Measurements from ENCODE around the gene SNUPN. TPM values are rescaled to one million over a fixed set of nuclear protein-coding genes. Genes with fewer than 3 reads are reported as not detected.

SNUPN gene
- total and polyA plus RNA-seq, 10 of the 15 experiments (the other 5 are each of a cell fraction or from before 2014, with no cell fraction given), result 19.0 to 50.3 (median 32.5) TPM

DNA sequence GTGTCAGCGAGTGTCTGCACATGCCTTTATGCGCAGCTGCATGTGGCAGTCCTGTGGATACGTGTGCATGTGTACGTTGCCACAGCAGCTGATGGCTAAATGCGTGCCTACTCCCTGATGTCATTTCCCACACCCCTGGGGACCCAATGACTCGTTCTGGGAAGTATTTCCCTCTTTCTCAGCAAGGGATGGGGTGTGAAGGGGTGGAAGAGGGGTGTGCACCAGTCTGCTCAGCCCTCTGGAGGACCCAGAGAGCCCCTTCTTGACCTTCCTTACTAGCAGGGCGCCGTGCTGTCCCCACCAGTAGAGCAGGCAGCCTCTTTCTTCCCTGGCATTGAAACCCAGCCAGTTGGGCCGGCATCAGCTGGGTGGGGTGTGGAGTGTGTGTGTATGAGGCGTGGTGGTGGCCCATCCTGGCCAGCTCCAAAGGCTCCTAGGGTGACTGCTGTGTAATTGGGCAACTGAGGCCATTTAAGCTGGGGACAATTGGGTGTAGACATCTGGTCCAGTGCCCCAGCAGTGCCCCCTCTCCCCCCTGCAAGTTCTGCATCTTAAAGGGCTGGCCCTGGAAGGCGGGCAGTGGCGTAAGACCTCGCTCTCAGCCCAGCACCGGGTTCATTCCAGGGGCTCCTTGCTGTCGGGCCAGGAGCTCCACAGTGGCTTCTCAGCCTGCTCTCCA lies 41.4 kb upstream of the SNUPN start:
- H3K27me3 ChIP-seq (replicated peaks in 1 of 2; ENCODE audit: control insufficient read depth in 2 of 2, insufficient read depth in 2 of 2, low read length in 1 of 2), result no peaks in the 10 kb centered on the region; a peak in 1 of 4 replicates
- no peak overlapping the region for H3K4me2 ChIP-seq (ENCODE audit: control insufficient read depth, insufficient read depth)
- ChIA-PET RAD21 (ENCODE audit: unreplicated experiment) (no interaction called here), POLR2A (no interaction called here), CTCF (no interaction called here), SMC1A (ENCODE audit: uncharacterized antibody, unreplicated experiment) (no interaction called here)
- DNase-seq (ENCODE audit: low read depth, low spot score) (no peak), ATAC-seq (no peak), FAIRE-seq (no peak)
- no peak overlapping the region for H3K4me3 ChIP-seq
- H3K9me3 ChIP-seq (replicated peaks; ENCODE audit: control insufficient read depth, insufficient read depth, low read length), result no peaks in the 10 kb centered on the region
- no peaks in the 10 kb centered on the region for H3K36me3 ChIP-seq (ENCODE audit: control insufficient read depth in 2 of 2, insufficient read depth in 2 of 2, low read length in 1 of 2)
- no peak overlapping the region for H3K9ac ChIP-seq (ENCODE audit: control insufficient read depth, insufficient read depth, low read length)
- intact Hi-C loops (cut with micrococcal nuclease; ENCODE audit: unreplicated experiment), result no loop called here
- H3K4me1 ChIP-seq (ENCODE audit: control insufficient read depth, insufficient read depth, low read length), result no peaks in the 10 kb centered on the region
- 33% methylated on average over 15 of the region's 15 CpGs for WGBS (ENCODE audit: insufficient coverage, insufficient replicate concordance, low lambda C conversion rate, missing lambda C conversion rate)
- no peaks in the 10 kb centered on the region for H4K20me1 ChIP-seq (ENCODE audit: control insufficient read depth, insufficient read depth)
- H2AFZ ChIP-seq (ENCODE audit: control insufficient read depth, low read depth, low read length), result no peak overlapping the region
- no peaks in the 10 kb centered on the region for H3K79me2 ChIP-seq (ENCODE audit: control insufficient read depth, insufficient read depth, low read length)
- no peak overlapping the region for H3K27ac ChIP-seq (ENCODE audit: control insufficient read depth, insufficient read depth)
- BruUV-seq (replicated peaks), result no TSS peak
- in situ Hi-C loops (cut with MboI), result loop anchor here (25.0 kb wide), 1 partner anchor 655 kb away; the partner anchor contains the start of gene PPCDC
- TF ChIP-seq EZH2 (IDR thresholded peaks at IDR 0.05; ENCODE audit: borderline replicate concordance, control insufficient read depth, low read depth, low read length), result no peak
- TF ChIP-seq EGR1 (IDR thresholded peaks at IDR 0.05; ENCODE audit: borderline replicate concordance in 1 of 2, low read depth in 2 of 2, low read length in 2 of 2), result no peak
- TF ChIP-seq, protein P1, sequence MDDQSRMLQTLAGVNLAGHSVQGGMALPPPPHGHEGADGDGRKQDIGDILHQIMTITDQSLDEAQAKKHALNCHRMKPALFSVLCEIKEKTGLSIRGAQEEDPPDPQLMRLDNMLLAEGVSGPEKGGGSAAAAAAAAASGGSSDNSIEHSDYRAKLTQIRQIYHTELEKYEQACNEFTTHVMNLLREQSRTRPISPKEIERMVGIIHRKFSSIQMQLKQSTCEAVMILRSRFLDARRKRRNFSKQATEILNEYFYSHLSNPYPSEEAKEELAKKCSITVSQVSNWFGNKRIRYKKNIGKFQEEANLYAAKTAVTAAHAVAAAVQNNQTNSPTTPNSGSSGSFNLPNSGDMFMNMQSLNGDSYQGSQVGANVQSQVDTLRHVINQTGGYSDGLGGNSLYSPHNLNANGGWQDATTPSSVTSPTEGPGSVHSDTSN (IDR thresholded peaks at IDR 0.05; ENCODE audit: insufficient replicate concordance, low read depth, low read length), result no peak
- TF ChIP-seq NR2C2 (IDR thresholded peaks at IDR 0.05; ENCODE audit: borderline replicate concordance, control insufficient read depth, insufficient read length, low read depth), result no peak
- TF ChIP-seq ZNF622 (IDR thresholded peaks at IDR 0.05), result no peak
- TF ChIP-seq BHLHE40 (IDR thresholded peaks at IDR 0.05; ENCODE audit: borderline replicate concordance in 1 of 2, low read depth in 2 of 2, low read length in 1 of 2), result no peak
- TF ChIP-seq RAD21 (IDR thresholded peaks at IDR 0.05; ENCODE audit: insufficient read depth, low read depth, low read length), result no peak
- no peak for TF ChIP-seq TBL1XR1 (IDR thresholded peaks at IDR 0.05; ENCODE audit: low read depth, low read length)
- TF ChIP-seq ZSCAN29 (IDR thresholded peaks at IDR 0.05), result no peak
- TF ChIP-seq, protein P2, sequence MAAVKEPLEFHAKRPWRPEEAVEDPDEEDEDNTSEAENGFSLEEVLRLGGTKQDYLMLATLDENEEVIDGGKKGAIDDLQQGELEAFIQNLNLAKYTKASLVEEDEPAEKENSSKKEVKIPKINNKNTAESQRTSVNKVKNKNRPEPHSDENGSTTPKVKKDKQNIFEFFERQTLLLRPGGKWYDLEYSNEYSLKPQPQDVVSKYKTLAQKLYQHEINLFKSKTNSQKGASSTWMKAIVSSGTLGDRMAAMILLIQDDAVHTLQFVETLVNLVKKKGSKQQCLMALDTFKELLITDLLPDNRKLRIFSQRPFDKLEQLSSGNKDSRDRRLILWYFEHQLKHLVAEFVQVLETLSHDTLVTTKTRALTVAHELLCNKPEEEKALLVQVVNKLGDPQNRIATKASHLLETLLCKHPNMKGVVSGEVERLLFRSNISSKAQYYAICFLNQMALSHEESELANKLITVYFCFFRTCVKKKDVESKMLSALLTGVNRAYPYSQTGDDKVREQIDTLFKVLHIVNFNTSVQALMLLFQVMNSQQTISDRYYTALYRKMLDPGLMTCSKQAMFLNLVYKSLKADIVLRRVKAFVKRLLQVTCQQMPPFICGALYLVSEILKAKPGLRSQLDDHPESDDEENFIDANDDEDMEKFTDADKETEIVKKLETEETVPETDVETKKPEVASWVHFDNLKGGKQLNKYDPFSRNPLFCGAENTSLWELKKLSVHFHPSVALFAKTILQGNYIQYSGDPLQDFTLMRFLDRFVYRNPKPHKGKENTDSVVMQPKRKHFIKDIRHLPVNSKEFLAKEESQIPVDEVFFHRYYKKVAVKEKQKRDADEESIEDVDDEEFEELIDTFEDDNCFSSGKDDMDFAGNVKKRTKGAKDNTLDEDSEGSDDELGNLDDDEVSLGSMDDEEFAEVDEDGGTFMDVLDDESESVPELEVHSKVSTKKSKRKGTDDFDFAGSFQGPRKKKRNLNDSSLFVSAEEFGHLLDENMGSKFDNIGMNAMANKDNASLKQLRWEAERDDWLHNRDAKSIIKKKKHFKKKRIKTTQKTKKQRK (IDR thresholded peaks at IDR 0.05; ENCODE audit: low read depth, low read length), result no peak
- no peak for TF ChIP-seq ZNF207 (IDR thresholded peaks at IDR 0.05; ENCODE audit: borderline replicate concordance)
- TF ChIP-seq, protein P3, sequence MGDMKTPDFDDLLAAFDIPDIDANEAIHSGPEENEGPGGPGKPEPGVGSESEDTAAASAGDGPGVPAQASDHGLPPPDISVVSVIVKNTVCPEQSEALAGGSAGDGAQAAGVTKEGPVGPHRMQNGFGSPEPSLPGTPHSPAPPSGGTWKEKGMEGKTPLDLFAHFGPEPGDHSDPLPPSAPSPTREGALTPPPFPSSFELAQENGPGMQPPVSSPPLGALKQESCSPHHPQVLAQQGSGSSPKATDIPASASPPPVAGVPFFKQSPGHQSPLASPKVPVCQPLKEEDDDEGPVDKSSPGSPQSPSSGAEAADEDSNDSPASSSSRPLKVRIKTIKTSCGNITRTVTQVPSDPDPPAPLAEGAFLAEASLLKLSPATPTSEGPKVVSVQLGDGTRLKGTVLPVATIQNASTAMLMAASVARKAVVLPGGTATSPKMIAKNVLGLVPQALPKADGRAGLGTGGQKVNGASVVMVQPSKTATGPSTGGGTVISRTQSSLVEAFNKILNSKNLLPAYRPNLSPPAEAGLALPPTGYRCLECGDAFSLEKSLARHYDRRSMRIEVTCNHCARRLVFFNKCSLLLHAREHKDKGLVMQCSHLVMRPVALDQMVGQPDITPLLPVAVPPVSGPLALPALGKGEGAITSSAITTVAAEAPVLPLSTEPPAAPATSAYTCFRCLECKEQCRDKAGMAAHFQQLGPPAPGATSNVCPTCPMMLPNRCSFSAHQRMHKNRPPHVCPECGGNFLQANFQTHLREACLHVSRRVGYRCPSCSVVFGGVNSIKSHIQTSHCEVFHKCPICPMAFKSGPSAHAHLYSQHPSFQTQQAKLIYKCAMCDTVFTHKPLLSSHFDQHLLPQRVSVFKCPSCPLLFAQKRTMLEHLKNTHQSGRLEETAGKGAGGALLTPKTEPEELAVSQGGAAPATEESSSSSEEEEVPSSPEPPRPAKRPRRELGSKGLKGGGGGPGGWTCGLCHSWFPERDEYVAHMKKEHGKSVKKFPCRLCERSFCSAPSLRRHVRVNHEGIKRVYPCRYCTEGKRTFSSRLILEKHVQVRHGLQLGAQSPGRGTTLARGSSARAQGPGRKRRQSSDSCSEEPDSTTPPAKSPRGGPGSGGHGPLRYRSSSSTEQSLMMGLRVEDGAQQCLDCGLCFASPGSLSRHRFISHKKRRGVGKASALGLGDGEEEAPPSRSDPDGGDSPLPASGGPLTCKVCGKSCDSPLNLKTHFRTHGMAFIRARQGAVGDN (IDR thresholded peaks at IDR 0.05), result no peak
- no peak for TF ChIP-seq MTA3 (IDR thresholded peaks at IDR 0.05; ENCODE audit: borderline replicate concordance, low read length)
- no peak for TF ChIP-seq BMI1 (IDR thresholded peaks at IDR 0.05; ENCODE audit: borderline replicate concordance)
- no peak for TF ChIP-seq PAX8 (IDR thresholded peaks at IDR 0.05)
